D341Med (cell line): ENCODE results near the gene XIRP2.

Source experiments
- DNase-seq: peaks from one replicate; pipeline ENCODE4 v3.0.0; 2012; ENCODE audit warnings: low spot score

The XIRP2 gene

GRCh38 chr2:167136879-167137596 lies 248.8 kb downstream of the XIRP2 start:
- no peak for DNase-seq

GRCh38 chr2:167140330-167140729 lies 252.1 kb downstream of the XIRP2 start:
- DNase-seq = no peak

- no peak for DNase-seq
Observed at GRCh38 chr2:167140767-167141166, 252.5 kb downstream of the XIRP2 start.

- no peak for DNase-seq
Observed at GRCh38 chr2:167142554-167142953, 254.3 kb downstream of the XIRP2 start.

GRCh38 chr2:167144179-167144898 lies 256.1 kb downstream of the XIRP2 start:
- no peak for DNase-seq

- no peak for DNase-seq
Observed at GRCh38 chr2:167147271-167147941, 259.1 kb downstream of the XIRP2 start.

- no peak for DNase-seq
Observed at GRCh38 chr2:167151894-167152293, 263.6 kb downstream of the XIRP2 start.

- DNase-seq = no peak
Observed at GRCh38 chr2:167157523-167157922, 269.2 kb downstream of the XIRP2 start.

GRCh38 chr2:167177196-167177595 lies 288.9 kb downstream of the XIRP2 start:
- DNase-seq = no peak

- DNase-seq = no peak
Observed at GRCh38 chr2:167181134-167181533, 292.9 kb downstream of the XIRP2 start.

- no peak for DNase-seq
Observed at GRCh38 chr2:167181688-167182087, 293.4 kb downstream of the XIRP2 start.

GRCh38 chr2:167182403-167182802 lies 294.1 kb downstream of the XIRP2 start:
- DNase-seq = no peak

GRCh38 chr2:167183931-167184330 lies 295.7 kb downstream of the XIRP2 start:
- DNase-seq = peak; percentile 34

- DNase-seq = no peak
Observed at GRCh38 chr2:167186465-167186864, 298.2 kb downstream of the XIRP2 start.

- DNase-seq = no peak
Observed at GRCh38 chr2:167187049-167187727, 298.9 kb downstream of the XIRP2 start.

GRCh38 chr2:167187978-167188967 lies 300.0 kb downstream of the XIRP2 start:
- DNase-seq = no peak

GRCh38 chr2:167190053-167190452 lies 301.8 kb downstream of the XIRP2 start:
- no peak for DNase-seq

- no peak for DNase-seq
Observed at GRCh38 chr2:167191588-167191987, 303.3 kb downstream of the XIRP2 start.

- DNase-seq = no peak
Observed at GRCh38 chr2:167192833-167193232, 304.6 kb downstream of the XIRP2 start.

- DNase-seq = peak; percentile 41
Observed at GRCh38 chr2:167196461-167197252, 308.4 kb downstream of the XIRP2 start.
